Aortic smooth muscle cell (primary cell): ENCODE measurements around the gene C1orf115. TPM values are rescaled to one million over a fixed set of nuclear protein-coding genes. Genes with fewer than 3 reads are reported as not detected.

Experiments used
- total RNA-seq: library from RNA; depleted of rRNA; stranded (reverse); fragments of >200 nt; gene quantifications from 2 replicates; pipeline ENCODE4 v1.2.3, GENCODE V29; 2014

C1orf115 gene
- 2.5 and 5.1 TPM in 2 replicates for total RNA-seq

DNA sequence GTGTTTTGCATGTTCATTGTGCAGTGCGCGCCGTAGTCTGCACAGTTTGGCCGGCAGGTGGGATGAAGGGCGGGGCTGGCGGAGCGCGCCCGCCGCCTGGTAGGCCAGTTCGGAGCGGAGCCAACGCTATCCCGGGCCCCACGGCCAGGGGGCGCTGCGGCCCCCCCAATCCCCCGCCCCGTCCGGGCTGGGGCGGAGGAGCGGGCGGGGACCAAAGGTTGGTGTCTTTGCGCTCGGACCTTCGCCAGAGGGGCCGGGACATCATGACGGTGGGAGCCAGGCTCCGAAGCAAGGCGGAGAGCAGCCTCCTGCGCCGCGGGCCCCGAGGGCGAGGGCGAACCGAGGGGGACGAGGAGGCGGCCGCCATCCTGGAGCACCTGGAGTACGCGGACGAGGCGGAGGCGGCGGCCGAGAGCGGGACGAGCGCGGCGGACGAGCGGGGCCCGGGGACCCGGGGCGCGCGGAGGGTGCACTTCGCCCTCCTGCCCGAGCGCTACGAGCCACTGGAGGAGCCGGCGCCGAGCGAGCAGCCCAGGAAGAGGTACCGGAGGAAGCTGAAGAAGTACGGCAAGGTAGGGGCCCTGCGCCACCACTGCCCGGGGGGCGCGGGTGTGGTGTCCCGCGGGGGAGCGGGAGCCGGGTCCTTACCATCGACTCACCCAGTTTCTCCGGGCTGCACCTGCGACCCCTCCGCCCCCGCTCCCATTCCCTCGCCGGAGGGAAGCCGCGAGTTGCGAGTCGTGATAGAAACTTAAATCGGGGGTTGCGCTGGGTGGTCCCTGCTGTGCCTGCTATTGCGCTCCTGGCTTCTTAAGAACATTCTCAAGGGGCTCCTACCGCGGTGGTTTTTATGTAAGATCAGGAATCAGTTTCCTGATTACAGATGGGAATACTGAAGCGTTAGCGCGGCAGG lies at the start of gene C1orf115:
Gene C1orf115, plus strand, starts transcription at position 224 of the 913 bp plus-strand sequence. Its CDS starts 40 bp downstream, at position 264.

GRCh38 chr1:220748089-220748934 lies 58.1 kb downstream of the C1orf115 start, which contains the start of gene MTARC2:
Gene MTARC2 (plus strand): TSS chr1:220748322. CDS start chr1:220748532, 210 bp downstream.

Other genes with a start within 250 kb of the C1orf115 start
- 1.3 and 2.1 TPM in 2 replicates for gene MARK1, start 162.2 kb upstream of the C1orf115 start, total RNA-seq
- gene MTARC2, start 58.0 kb downstream of the C1orf115 start, total RNA-seq: 7.9 and 10.7 TPM in 2 replicates
- 0.92 and 1.1 TPM in 2 replicates for gene MTARC1, start 96.5 kb downstream of the C1orf115 start, total RNA-seq
- gene HLX, start 189.1 kb downstream of the C1orf115 start, total RNA-seq: 4.0 and 4.2 TPM in 2 replicates